NCI-H1092 treated with DMSO at 0.1 percent for 48 hours (cell line): Measurements from ENCODE around the gene TTR.

Experiments
- DNase-seq: peaks from one replicate; lab custom pipeline; 2025; lab: John Stamatoyannopoulos, UW

Gene TTR

DNA sequence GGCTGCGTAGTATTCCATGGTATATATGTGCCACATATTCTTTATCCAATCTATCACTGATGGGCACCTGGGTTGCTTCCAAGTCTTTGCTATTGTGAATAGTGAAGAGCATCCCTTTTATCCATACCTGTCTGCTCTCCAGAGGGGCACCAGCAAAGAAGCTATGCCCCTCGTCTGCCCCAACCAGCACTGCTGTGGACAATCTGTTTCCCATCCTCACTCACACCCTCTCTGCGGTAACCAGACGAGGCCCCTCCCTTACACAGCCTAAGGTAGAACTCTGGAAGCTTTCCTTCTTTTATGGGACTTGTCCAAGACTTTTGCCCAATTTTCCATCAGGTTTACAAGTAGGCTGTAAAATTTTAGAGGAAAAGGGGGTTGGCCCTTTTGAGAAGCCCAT, 24.9 kb downstream of the TTR start:
- no peak for DNase-seq

DNA sequence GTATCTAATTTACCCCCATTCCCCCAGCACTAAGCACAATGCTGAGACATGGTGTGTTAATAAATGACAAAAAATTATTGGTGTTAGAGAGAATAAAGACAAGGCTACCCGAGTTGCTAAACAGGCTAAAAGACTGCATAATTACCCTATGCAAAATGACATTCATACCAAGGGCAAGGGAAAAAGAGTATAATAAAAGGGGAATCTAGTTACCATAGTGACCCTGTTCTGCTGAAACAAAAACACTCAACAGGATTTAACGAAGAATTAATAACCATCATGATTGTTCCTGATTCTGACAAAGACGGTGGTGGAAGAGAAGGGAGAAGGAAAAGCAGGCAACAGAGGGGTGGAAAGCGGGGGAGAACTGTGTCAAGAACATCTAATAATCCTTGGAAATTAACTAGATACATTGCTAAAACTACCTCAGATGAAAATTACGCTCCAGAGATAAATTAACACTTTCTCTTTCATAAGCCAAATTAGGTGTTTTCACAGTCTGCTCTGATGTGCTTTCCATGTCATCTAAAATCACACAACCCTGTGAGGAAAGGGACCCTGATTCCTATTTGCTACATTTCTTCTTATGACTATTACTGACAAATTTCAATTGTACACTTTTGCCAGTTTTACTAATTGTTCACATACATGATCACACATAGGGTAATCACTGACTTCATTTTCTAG, 25.5 kb downstream of the TTR start:
- DNase-seq, result no peak

DNA sequence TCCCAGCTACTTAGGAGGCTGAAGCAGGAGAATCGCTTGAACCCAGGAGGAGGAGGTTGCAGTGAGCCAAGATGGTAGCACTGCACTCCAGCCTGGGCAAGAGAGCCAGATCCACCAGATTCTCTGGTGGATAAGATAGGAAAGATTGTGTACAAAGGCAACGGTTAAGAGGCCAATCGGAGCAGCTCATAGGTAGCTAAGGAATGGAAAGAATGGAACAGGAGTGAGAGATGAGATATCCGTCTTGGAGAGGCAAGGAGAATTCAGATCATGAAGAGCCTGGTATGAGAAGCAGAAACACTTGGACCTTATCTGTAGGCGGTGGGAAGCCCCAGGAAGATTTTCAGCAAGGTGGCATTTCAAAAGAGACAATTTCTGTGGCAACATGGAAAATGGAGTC, 27.1 kb downstream of the TTR start:
- DNase-seq, result no peak

DNA sequence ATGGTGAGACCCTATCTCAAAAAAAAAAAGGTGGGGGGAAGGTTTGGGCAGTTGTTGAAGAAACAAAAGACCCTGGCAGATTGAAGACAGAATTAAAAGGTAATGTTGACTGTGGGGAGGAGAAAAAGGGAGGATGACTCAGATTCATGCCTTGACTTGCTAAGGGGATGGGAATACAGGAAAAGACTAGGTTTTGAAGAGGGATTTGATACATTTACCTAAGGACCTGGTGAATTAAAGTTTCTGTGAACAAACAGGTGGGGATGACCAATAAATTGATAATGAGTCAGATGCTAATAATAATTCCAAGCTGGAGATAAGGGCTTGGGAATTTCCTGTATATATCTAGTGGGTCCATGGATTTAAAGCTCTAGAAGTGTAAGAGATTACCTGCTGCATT, 27.6 kb downstream of the TTR start:
- no peak for DNase-seq

DNA sequence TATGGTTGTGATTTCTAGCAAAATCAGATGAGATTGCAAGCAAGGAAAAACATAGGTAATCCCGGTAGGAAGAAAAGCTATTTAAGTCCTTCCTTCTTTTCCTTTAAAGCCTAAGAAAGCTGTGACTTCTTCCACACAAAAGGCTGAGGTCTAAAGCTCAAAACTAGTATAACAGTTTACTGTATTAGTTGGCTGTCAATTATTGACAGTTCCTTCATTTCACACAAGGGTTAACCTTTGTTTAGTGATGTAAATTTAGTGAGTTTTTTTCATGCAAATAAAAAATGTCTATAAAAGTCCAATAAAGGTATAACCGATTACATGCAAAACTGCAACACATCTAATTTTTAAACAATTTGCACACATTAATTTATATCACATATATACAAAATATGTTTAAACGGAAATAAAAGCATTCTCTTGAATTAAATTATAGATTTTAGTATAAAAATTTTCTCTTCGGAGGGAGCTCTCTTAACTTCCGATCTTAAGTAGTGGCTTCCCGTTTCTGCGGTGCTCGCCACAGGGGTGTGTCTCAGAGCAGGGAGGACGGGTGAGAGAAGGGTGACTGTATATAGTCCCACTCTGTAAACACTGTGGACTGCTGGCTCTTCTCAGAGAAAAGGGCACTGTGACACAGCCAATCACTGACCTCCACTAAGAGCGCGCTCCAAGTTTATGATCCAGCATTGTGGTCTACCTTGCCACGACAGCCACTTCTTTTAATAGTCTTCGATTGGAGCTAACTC, 33.4 kb downstream of the TTR start:
- no peak for DNase-seq

DNA sequence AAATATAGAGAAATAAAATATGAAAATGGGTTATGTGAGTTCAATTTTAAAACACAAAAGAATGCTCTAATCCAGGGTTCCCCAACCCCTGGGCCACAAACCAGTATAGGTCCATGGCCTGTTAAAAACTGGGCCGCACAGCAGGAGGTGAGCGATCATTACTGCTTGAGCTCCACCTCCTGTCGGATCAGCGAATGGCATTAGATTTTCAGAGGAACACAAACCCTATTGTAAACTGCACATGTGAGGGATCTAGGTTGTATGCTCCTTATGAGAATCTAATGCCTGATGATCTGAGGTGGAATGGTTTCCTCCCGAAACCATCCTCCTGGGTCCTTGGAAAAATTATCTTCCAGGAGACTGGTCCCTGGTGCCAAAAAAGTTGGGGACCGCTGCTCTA, 34.7 kb downstream of the TTR start:
- DNase-seq, result no peak

DNA sequence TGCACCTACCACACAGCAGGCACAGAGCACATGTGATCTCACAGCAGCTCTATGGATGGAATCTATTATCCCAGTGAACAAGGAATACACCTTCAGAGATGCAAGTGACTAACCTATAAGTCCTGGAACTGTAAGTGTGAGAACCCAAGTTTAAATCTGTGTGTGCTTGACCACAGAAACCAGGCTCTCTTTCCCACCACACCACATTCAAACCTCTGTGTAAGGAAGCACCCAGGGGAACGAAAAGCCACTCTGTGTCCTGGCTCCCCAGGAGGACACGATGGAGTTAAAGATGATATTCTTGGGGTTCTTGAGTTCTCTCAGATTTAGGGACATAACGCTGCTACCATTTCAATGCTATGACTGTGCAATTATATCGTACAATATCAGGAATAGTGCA, 38.9 kb downstream of the TTR start:
- no peak for DNase-seq

DNA sequence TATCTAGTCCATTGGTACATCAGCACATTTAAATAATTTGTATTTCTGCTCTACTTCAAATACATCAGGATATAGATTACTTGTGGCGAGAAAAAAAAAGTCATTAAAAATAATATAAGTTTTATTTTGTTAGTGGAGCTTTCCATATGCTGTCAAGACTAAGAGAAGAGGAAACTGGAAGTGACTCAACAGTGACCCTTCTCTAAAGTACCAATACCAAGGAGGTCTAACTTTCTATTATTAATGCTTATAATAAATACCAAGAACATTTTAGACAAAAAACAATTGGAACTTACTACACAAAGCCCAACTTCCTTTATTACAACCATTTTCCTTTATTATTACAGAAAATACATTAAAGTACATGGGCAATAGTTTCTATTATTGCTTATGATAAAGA, 39.8 kb downstream of the TTR start:
- no peak for DNase-seq

DNA sequence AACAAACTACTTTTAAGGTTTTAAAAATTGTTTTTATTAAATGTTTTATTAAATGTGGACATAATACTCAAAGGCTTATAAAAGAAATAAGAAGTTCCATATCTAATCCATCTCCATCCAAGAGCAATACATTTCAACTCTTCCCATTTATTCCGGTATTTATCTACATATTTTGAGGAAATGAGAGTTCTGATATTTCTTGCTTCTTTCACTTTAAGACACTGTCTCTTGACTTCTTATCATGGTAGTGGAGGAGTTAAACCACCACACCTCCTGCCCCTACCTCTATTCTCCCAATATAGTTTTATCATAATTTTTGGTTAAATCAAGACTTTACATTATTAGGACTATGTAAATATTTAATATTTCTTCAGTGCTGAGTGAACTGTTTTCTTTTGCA, 40.7 kb downstream of the TTR start:
- no peak for DNase-seq

DNA sequence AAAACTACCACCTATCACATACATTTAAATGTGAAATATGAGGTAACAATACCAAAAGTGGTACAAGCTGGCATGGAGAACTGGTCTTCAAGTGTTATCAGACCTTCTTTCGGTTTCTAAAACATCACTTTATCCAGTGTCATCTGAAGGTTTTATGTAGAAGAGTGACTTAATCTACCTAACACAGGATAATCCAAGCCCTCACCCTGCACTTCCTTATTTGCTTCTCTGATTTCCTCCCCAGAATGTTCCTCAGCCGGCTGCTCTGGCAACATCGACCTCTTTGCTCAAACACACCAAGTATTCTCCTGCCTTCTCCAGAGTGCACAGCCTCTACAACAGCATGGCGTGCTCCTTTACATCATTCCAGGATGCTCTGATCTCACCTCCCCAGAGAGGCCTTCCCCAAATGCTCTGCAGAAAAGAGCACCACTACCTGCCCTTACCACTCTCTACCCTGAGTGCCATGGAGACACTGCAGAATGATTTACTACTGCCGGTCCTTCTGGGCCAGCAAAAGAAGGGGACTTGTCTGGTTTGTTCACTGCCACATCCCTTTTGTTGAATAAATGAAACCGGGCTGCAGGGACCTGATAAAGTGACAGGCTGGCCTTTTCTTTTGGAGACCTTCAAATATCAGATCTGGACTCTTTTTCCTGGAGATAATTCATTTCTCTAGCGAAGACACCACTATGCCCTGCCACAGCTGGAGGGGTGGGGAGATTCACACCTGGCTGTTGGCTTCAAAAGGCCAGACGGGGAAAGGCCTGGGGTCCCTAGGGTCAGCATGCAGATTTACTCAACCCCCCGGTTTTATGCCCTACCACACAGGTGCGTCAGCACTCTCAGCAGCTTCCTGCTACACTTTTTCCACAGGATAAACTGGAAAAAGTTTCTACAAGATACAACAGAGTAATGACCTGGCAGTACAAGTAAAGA, 42.0 kb downstream of the TTR start:
- no peak for DNase-seq

DNA sequence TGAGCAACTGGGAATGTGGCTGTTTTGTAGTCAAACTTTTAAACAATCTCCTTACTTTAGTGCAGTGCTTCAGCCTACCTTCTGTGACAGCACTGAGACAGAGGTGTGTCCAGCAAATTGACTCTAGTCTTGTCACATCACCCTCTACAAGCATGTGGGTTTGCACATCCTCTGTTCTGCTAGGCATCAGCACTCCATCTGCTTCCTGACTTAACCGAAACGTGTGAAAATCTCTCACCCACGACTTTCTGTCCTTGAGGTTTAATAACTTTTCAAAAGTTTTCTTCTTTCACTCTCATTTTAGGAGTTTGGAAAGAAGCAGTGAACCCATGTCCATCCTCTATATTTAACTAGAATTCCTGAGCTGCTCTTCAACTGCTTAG, 42.6 kb downstream of the TTR start:
- no peak for DNase-seq

DNA sequence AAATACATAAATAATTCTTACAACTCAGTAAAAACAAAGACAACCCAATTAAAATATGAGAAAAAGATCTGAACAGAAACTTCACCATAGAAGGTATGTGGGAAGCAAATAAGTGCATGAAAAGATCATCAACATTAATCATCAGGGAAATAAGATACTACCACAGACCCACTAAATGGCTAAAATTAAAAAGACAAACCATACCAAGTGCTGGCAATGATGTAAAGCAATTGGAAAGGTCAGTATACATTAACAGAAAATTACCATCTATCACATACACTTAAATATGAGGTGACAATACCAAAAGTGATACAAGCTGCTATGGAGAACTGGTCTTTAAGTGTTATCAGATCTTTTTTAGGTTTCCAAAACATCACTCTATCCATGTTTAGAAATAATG, 44.7 kb downstream of the TTR start:
- no peak for DNase-seq

DNA sequence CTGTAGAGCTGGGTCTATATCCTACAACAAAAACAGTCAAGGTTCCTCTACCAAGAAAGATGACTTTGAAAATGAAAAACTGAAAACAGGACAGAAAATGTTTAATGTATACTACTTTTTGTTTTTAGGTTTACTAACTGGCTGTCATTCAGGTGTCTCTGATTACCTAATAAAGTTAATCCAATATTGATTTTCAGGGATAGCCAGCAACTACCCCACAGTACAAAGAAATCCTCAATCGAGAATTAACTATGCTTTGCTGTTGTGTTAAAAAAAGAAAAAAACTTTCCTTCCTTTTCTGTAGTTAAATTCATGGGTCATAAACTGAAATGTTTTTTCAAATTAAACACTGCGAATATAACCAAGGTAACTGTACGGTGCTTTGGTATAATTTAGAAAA, 45.8 kb downstream of the TTR start:
- DNase-seq, result no peak

DNA sequence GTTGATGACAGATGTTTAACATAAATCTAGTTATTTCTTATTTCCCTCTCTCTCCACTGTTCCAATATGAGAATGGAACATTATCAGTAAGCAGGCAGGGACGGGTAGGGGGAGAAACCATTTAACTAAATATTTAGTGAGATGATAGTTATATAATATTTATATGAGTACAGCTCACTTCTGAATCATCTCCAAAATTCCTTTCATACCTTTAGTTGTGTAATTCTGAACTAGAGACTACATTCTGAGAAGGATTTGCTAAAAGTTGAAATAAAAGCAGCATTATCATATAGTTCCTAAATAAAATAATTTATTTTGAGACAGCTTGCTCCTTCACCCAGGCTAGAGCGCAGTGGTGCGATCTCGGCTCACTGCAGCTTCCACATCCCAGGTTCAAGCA, 51.3 kb downstream of the TTR start:
- DNase-seq, result no peak

DNA sequence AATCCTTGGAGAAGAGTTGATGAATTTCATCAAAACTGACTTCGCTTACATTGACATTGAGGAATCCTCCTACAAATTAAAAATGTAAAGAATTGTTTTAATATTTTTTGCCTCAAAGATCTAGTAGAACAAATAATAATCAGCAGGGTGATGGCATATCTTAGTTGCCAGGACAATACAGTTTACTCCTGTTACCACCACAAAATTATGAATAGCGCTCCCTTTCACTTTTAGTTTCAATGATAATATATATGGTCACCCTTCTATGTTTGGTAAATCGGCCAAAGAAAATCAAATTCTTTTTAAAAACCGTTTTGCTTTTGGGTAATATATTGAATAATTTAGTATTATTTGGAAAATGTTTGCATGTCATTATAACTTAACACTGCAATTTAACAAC, 53.7 kb downstream of the TTR start:
- no peak for DNase-seq

DNA sequence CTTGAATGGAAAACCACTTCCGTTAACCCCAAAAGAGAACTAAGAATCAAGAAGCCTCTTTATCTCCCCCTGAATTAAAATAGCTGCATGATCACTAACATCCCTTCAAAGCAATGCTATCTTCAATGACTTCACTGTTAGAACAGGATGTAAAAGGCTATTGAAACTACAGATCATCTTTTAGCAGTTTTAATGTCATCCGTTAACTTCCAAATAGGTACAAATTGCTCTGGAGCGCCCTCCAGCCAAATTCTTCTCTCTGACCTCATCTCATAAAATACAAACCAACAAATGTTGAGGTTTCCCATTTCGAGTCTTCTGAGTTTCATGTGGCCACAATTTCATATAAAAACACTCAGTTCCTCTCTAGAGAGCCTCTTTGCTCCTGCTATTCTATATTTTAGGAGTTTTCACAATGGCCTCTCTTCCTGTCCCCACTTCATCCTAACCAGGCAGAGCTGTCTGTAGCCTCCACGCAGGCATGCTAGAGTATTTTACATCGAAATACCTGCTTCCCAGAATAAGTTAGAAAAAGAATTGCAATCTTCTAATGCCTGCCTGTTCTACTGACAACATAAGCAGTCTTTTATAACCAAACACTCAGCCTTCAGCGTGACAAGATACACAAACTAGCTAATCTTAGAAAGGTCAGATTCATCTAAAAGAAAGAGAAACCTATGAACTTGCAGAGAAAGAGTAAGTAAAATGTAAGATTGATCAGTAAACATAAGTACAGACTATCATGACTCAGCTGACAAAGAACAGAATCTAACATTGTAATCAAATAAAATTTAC, 54.9 kb downstream of the TTR start:
- DNase-seq, result no peak

DNA sequence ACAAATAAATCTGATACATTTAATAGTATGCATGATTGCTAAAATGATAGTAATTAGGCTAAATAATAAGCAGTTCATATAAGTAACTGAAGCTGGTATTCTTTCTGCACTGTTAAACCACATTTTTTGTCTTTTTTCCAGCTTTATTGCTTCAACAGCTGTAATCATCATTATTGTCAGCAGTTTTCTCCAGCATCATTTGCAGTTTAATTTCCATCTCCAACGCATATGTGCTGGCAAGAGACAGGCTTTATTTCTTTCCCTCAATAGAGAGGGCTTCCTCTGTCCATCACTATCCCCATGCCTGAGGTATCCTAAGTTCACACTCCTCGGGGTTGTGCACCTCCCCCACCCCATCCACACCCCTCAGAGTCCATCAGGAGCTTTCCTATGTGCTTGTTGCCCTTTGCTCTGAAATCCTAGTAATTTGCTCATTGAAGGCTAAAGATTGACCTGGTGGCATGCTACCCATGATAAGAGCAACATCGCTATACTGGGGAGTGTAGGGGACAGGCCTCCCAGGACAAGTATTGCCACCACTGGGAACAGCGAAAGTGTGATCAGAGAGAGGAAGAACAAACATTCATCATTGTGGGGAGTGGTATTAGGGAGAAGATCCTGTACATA, 55.6 kb downstream of the TTR start:
- no peak for DNase-seq
